ENCODE results near the gene PHF12. TPM values are rescaled to one million over a fixed set of nuclear protein-coding genes. Genes with fewer than 3 reads are reported as not detected.

The PHF12 gene
- total and polyA plus RNA-seq, 2 experiments from 2014 or later = 19.7 to 41.0 TPM

DNA sequence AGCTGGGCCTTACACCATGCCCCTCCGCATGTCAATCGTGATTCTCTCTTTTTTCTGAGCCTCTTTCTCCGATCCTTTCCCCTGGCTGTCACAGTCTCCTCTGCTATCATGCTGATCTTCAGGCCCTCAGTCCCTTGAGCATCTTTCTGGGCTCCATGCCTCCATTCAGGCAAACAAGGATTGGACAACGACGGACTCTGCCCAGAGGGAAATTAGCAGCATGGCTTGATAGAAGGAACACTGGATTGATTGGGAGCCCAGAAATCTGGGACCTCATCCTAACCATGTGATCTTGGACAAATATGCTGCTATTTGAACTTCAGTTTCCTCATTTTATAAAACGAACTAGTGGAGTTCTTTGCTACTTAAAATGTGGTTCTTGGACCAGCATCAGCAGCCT is 19.6 kb upstream of the PHF12 start:
- TF ChIP-seq, protein P1, sequence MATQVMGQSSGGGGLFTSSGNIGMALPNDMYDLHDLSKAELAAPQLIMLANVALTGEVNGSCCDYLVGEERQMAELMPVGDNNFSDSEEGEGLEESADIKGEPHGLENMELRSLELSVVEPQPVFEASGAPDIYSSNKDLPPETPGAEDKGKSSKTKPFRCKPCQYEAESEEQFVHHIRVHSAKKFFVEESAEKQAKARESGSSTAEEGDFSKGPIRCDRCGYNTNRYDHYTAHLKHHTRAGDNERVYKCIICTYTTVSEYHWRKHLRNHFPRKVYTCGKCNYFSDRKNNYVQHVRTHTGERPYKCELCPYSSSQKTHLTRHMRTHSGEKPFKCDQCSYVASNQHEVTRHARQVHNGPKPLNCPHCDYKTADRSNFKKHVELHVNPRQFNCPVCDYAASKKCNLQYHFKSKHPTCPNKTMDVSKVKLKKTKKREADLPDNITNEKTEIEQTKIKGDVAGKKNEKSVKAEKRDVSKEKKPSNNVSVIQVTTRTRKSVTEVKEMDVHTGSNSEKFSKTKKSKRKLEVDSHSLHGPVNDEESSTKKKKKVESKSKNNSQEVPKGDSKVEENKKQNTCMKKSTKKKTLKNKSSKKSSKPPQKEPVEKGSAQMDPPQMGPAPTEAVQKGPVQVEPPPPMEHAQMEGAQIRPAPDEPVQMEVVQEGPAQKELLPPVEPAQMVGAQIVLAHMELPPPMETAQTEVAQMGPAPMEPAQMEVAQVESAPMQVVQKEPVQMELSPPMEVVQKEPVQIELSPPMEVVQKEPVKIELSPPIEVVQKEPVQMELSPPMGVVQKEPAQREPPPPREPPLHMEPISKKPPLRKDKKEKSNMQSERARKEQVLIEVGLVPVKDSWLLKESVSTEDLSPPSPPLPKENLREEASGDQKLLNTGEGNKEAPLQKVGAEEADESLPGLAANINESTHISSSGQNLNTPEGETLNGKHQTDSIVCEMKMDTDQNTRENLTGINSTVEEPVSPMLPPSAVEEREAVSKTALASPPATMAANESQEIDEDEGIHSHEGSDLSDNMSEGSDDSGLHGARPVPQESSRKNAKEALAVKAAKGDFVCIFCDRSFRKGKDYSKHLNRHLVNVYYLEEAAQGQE (IDR thresholded peaks at IDR 0.05; ENCODE audit: unreplicated experiment) = no peak
- TF ChIP-seq EZH2 (IDR thresholded peaks at IDR 0.05; ENCODE audit: low read depth, unreplicated experiment) (no peak), EZH2phosphoT487 (IDR thresholded peaks at IDR 0.05; ENCODE audit: unreplicated experiment) (no peak), CREB1 (CRISPR knock-in tag; IDR thresholded peaks at IDR 0.05; ENCODE audit: low read depth) (no peak), ZNF114 (CRISPR knock-in tag; IDR thresholded peaks at IDR 0.05) (no peak), JUNB (IDR thresholded peaks at IDR 0.05; ENCODE audit: unreplicated experiment) (no peak), STAT1 (IDR thresholded peaks at IDR 0.05; ENCODE audit: unreplicated experiment) (no peak), NANOG (IDR thresholded peaks at IDR 0.05; ENCODE audit: borderline replicate concordance) (no peak)
- TF ChIP-seq, protein P2, sequence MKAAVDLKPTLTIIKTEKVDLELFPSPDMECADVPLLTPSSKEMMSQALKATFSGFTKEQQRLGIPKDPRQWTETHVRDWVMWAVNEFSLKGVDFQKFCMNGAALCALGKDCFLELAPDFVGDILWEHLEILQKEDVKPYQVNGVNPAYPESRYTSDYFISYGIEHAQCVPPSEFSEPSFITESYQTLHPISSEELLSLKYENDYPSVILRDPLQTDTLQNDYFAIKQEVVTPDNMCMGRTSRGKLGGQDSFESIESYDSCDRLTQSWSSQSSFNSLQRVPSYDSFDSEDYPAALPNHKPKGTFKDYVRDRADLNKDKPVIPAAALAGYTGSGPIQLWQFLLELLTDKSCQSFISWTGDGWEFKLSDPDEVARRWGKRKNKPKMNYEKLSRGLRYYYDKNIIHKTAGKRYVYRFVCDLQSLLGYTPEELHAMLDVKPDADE (IDR thresholded peaks at IDR 0.05) = no peak
- TF ChIP-seq, protein P3, sequence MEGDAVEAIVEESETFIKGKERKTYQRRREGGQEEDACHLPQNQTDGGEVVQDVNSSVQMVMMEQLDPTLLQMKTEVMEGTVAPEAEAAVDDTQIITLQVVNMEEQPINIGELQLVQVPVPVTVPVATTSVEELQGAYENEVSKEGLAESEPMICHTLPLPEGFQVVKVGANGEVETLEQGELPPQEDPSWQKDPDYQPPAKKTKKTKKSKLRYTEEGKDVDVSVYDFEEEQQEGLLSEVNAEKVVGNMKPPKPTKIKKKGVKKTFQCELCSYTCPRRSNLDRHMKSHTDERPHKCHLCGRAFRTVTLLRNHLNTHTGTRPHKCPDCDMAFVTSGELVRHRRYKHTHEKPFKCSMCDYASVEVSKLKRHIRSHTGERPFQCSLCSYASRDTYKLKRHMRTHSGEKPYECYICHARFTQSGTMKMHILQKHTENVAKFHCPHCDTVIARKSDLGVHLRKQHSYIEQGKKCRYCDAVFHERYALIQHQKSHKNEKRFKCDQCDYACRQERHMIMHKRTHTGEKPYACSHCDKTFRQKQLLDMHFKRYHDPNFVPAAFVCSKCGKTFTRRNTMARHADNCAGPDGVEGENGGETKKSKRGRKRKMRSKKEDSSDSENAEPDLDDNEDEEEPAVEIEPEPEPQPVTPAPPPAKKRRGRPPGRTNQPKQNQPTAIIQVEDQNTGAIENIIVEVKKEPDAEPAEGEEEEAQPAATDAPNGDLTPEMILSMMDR (conservative IDR thresholded peaks at IDR 0.05; ENCODE audit: low read depth in 2 of 2) = no peak
- TF ChIP-seq, protein P4, sequence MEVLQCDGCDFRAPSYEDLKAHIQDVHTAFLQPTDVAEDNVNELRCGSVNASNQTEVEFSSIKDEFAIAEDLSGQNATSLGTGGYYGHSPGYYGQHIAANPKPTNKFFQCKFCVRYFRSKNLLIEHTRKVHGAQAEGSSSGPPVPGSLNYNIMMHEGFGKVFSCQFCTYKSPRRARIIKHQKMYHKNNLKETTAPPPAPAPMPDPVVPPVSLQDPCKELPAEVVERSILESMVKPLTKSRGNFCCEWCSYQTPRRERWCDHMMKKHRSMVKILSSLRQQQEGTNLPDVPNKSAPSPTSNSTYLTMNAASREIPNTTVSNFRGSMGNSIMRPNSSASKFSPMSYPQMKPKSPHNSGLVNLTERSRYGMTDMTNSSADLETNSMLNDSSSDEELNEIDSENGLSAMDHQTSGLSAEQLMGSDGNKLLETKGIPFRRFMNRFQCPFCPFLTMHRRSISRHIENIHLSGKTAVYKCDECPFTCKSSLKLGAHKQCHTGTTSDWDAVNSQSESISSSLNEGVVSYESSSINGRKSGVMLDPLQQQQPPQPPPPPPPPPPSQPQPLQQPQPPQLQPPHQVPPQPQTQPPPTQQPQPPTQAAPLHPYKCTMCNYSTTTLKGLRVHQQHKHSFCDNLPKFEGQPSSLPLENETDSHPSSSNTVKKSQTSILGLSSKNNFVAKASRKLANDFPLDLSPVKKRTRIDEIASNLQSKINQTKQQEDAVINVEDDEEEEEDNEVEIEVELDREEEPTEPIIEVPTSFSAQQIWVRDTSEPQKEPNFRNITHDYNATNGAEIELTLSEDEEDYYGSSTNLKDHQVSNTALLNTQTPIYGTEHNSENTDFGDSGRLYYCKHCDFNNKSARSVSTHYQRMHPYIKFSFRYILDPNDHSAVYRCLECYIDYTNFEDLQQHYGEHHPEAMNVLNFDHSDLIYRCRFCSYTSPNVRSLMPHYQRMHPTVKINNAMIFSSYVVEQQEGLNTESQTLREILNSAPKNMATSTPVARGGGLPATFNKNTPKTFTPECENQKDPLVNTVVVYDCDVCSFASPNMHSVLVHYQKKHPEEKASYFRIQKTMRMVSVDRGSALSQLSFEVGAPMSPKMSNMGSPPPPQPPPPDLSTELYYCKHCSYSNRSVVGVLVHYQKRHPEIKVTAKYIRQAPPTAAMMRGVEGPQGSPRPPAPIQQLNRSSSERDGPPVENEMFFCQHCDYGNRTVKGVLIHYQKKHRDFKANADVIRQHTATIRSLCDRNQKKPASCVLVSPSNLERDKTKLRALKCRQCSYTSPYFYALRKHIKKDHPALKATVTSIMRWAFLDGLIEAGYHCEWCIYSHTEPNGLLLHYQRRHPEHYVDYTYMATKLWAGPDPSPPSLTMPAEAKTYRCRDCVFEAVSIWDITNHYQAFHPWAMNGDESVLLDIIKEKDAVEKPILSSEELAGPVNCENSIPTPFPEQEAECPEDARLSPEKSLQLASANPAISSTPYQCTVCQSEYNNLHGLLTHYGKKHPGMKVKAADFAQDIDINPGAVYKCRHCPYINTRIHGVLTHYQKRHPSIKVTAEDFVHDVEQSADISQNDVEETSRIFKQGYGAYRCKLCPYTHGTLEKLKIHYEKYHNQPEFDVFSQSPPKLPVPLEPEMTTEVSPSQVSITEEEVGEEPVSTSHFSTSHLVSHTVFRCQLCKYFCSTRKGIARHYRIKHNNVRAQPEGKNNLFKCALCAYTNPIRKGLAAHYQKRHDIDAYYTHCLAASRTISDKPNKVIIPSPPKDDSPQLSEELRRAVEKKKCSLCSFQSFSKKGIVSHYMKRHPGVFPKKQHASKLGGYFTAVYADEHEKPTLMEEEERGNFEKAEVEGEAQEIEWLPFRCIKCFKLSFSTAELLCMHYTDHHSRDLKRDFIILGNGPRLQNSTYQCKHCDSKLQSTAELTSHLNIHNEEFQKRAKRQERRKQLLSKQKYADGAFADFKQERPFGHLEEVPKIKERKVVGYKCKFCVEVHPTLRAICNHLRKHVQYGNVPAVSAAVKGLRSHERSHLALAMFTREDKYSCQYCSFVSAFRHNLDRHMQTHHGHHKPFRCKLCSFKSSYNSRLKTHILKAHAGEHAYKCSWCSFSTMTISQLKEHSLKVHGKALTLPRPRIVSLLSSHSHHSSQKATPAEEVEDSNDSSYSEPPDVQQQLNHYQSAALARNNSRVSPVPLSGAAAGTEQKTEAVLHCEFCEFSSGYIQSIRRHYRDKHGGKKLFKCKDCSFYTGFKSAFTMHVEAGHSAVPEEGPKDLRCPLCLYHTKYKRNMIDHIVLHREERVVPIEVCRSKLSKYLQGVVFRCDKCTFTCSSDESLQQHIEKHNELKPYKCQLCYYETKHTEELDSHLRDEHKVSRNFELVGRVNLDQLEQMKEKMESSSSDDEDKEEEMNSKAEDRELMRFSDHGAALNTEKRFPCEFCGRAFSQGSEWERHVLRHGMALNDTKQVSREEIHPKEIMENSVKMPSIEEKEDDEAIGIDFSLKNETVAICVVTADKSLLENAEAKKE (CRISPR knock-in tag; IDR thresholded peaks at IDR 0.05) = no peak
- DNase-seq (ENCODE audit: low spot score) = no peak
- H3K27me3 Mint-ChIP-seq (ENCODE audit: insufficient read depth, low read depth, poor library complexity) = peaks cover 5% of the 10 kb centered on the region
- H3F3A ChIP-seq (replicated peaks; ENCODE audit: low read depth) = peaks cover 21% of the 10 kb centered on the region; the same call in 1 of the 2 replicates
- no peak overlapping the region for H3K4me3 ChIP-seq
- H3K9me2 ChIP-seq (ENCODE audit: insufficient read depth) = no peaks in the 10 kb centered on the region
- no peaks in the 10 kb centered on the region for H3K36me3 Mint-ChIP-seq (ENCODE audit: low read depth)
- no peak overlapping the region for H3K4me2 ChIP-seq
- H3K4me1 Mint-ChIP-seq = peaks cover 46% of the 10 kb centered on the region
- peaks cover 35% of the 10 kb centered on the region for H3K4me1 ChIP-seq (ENCODE audit: insufficient read depth)
- H3K4me3 Mint-ChIP-seq = no peak overlapping the region; the same call in 2 of the 3 replicates
- H4K20me1 ChIP-seq (replicated peaks; ENCODE audit: insufficient read depth) = no peaks in the 10 kb centered on the region
- no peaks in the 10 kb centered on the region for H3K79me2 ChIP-seq (replicated peaks; ENCODE audit: insufficient read depth)
- no peaks in the 10 kb centered on the region for H3K36me3 ChIP-seq (ENCODE audit: insufficient read depth)
- no peaks in the 10 kb centered on the region for H3K9me3 Mint-ChIP-seq
- H2AFZ ChIP-seq = no peak overlapping the region
- no peaks in the 10 kb centered on the region for H3K27me3 ChIP-seq (ENCODE audit: insufficient read depth)
- H3K27ac ChIP-seq (ENCODE audit: low read depth) = no peak overlapping the region
- no peak overlapping the region for H3K27ac Mint-ChIP-seq
- ATAC-seq = no peak

All from GM23338 (cell line).